OCI-M1 (cell line): Measurements from ENCODE around the gene OSM.

ENCODE experiments used
- DNase-seq: peaks from one replicate; lab custom pipeline; 2025; lab: John Stamatoyannopoulos, UW

OSM gene

DNA sequence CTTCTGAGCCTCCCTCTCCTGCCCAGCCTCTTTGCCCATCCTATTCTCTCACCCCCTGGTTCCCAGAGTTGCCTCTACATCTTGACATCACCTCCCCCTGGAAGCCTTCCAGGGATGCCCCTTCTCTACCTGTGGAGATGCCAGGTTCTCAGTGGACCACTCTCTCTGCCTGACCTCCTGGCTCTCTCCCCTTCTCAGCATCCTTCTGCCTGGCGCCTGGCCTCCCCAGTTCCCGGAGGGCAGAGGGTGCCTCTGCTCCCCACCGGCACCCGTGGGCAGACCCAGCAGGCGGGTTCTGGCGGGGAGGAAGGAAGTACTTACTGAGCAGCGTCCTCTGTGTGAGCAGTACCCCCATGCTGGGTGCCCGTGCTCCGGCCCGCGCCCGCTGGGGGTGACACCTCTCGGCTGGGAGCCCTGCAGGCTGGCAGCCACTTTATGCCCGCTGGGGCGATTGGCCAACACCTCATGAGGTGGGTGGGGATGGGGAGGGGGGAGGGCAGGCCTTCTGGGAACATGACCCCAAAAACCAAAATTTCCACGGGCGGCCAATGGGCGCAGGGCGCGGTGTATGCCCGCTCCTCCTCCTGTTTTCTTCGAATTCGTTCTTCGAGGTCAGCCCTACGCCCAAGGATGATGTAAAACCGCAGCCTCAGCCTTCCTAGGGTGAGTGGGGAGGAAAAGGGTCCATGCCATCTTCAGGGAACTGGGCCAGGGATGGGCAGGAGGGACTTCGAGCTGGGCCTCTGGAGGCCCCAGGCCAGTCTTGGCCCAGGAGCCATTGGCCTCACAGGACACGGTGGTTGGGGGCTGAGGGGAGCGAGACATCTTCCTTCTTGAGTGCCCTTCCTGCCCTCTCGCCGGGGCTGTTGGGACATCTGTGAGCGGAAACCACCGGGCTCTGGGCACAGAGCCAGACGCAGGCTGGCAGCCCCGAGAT lies at the start of gene OSM:
Gene OSM, minus strand, starts transcription at position 407 of the 937 bp plus-strand sequence. Its CDS starts 52 bp downstream, at position 355.
- DNase-seq = peak; percentile 83

- DNase-seq = no peak
Measured at GRCh38 chr22:30315962-30316576, 49.4 kb upstream of the OSM start.

DNA sequence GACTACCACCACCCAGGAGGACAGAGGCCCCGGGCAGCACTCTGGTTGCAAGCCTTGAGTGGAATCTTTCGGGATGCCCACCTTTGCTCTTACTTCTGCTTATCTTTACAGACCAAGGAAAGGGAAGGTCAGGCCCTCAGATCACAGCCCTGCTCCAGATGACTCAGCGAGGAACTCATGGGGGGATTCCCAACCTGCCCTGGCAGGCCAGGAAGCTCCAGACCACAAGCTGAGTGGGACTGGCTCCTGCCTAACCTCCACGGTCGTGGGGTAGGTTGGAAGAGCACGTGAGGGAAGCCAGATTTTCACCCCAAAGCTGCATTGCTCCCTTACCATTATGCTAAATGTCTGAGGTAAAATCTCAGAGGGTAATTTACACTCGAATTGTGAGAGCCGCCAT lies 48.3 kb upstream of the OSM start:
- no peak for DNase-seq

DNA sequence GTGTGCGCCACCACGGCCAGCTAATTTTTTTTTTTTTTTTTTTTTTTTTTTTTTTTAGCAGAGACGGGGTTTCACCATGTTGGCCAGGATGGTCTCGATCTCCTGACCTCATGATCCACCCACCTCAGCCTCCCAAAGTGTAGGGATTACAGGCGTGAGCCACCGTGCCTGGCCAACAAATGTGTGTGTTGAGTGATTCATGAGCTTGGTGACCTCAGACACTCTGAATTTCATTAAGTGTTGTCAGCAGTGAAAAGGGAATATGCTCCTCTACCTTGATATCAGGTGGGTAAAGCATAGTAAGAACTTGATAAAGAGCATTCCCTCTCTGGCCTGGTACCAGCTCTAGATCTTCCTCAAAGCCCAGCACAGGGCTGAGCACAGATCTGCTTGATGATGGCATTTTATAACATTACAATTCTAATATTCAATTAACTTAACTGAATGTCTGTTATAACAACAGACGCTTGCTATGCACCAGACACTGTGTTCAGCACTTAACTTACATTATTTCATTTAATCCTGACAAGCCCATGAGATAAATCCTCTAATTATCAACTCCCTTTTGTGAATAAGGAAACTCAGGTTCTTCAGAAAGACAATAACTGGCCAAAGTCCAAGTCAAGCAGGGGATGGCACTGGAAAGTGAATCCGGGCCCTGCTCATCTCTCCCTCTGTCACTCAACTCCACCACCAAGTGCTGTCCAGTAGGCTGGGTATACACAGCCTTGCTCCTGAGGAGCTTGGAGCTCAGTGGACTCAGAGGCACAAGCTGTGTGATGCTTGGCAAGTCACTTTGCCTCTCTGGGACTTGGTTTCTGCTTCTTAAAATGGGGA lies 47.1 kb upstream of the OSM start:
- DNase-seq = no peak

- DNase-seq = no peak
Measured at GRCh38 chr22:30312053-30312452, 45.4 kb upstream of the OSM start.

DNA sequence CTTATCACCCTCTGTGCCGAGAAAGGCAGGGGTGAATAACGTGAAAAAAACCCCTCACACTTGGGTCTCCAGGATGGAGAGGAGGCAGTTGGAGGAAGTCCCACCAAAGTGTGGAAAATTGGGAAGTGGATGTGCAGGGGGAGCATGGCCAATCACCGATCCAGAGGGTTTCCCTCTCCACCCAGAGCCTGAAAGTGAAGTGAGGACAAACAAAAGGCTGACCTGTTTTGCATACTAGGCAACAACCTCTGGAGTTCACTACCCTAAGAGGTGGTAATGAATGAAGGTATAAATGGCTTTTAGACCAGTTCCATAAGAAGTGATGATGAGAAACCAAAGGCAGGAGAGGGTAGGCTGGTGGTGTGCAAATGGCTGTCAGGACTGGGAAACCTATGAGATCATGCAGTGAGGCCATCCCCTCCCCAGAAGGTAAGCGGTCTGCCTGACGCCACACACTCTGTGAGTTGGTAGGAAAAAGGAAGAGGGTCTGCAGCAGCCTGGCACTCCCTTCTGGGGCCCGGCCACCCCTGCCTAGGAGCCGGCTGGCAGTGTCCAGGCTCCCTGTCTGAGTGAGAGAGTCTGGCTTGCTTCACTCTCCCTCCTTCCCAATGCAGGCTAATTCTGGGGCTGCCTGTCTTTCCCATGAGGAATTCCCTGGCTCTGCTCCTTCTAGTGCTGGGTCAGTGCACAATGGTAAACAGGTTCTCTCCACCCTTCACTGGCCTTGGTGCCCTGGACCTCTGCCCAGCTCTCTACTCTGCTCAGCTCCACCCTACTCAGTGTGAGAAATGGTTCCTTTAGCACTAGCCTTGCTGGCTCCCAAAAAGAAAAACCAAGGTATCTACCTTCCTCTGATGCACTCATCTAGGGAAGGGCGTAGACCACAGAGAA lies 44.5 kb upstream of the OSM start:
- no peak for DNase-seq

GRCh38 chr22:30309951-30310741 lies 43.5 kb upstream of the OSM start:
- DNase-seq = peak; percentile 35

DNA sequence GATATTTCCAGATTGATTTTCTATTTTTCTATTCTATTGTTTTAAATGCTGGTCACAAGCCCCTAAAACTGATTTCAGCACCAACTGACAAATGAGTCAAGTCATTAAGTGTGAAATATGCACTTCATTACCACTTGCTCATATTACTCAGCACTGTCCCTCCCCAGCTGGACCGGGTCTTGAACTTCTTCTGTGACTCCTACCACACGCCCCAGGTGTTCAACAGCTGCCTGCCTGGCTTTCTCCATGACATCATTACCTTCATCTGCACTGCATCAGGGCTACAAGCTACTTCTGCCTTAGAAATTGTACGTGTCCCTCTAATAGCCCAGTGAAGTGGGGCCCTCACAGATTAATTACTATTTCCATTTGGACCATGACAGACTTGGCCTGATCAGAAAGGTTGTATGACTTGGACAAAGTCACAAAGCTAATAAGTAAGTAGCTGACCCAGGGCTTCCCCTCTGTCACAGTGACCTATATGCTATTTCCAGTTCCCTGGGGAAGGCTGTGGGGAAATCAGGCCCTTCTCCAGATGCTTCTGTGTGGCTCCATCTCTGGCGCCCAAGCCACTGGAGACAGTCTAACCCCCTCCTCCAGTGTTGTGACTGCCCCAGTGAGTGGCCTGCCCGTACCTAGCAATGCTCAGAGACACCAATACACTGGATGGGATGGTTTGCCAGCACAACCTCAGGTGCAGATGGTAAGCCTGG lies 42.0 kb upstream of the OSM start:
- no peak for DNase-seq

DNA sequence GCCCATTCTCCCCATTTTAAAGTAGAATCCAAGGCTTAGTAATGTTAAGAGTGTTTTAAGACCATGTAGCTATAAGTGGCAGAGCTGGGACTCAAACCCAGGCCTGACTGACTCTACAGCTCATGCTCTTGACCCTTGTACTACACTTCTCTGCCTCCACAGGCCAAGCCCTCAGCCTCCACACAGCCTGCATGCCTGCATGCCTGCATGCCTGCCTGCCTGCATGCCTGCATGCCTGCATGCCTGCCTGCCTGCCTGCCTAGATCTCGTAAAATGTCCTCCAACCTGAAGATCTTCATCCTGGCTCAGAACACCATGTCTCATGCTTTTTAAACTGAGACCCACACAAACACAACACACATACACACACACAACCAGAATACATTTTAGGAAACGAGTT lies 41.4 kb upstream of the OSM start:
- DNase-seq = no peak

DNA sequence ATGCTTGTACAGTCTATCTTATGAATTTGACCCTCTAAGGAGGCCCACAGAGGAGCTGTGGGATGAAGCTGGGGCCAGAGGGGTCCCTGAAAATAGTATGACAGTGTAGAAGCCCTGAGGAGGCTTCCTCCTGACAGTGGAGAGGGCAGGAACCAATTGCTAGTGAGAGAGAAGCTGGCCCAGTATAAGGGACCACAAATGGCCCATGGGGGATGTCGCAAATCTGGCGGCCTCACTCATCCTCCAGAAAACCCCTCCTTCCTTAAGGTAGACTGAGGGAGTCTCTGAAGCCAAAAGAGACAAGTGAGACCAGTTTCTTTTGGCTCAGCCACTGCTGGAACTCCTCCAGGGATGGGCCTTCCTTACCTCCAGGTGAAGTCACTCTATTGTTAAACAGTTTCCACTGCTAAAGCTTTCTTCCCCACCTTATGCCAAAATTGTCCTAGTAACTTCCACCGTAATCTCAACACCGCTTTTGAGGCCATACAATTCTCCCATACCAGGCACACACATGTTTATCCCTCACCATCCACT lies 40.5 kb upstream of the OSM start:
- DNase-seq = no peak

DNA sequence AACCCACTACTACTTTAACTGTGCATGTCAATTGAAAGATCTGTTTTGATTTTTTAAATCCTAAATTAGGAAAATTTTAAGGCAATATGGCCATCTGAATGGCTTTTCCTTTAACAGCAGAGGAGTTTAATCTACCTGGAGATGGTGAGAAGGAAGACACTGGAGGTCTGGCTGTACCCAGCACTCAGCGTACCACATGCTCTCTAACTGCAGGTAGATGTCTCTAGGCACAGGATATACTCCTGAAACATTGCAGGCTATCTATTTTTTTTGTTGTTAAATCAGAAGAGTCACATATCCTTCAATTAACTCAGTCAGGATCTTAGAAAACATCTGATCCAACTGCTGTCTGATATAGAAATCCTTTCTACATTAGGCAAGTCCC lies 40.0 kb upstream of the OSM start:
- no peak for DNase-seq

GRCh38 chr22:30305906-30306626 lies 39.4 kb upstream of the OSM start:
- peak; percentile 92 for DNase-seq

DNA sequence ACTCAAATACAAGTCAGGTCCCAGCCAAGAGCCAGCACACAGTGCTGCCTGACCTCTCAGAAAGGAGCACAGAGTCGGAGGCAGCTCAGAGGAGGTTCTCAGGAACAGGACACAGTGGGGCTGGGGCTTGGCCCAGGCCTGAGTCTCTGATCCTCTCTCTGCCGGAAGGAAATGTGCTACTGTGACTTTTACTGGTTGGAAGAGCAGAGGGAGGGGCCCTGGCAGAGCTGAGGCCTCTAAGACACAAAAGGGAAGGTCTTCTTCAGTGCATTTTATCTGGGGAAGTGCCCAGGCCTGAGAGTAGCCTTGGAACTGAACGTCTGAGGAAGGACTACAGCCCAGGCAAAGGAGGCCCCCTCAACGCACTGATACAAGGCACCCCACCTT lies 38.9 kb upstream of the OSM start:
- peak; percentile 81 for DNase-seq

GRCh38 chr22:30304495-30305244 lies 38.0 kb upstream of the OSM start:
- DNase-seq = no peak

DNA sequence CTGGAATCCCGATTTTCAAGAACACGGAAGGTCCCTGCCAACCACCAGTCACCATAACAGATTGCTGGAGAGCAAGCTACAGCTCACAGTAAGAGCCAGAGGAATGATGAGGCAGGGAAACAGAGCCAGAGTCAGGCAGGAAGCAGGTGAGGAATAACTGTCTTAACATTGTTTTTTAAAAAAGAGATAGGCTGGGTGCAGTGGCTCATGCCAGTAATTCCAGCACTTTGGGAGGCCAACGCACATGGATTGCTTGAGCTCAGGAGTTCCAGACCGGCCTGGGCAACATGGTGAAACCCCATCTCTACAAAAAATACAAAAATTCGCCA lies 36.1 kb upstream of the OSM start:
- no peak for DNase-seq

DNA sequence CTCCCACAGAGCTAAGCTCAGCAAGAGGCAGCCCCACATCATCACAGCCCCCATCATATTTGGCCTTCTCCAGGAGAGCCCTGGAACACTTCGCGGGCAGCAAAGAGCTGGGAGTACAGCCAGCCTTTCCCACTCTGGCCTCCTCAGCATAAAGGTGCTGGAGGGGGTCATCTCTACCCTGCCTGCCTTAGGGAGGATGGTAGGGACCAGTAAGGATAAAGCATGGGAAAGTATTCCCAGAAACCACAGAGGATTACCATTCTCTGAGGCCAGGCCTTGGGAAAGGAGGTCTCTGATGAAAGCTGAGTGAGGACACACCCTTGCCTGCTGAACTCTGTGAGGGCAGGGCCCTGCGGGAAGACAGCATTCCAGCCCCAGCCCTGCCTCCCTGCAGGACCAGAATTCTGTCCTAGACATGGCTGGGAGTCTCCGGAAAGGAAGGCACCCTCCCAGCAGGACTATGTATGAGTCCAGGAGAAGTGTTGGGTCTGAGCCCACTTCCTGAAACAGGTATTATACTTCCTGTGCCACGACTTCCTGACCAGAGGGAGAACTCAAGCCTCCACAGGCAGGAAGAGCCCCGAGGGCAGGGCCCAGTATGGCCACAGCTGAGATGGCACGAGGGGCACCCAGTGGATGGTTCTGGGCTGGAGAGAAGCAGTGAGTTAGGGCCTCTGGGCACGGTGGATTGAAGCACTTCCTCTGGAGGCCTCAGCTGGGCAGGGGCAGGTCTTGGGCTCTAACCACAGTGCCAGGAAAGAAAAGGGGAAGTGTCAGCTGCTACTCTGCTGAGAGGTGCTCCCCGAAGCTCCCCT lies 35.6 kb upstream of the OSM start:
- peak; percentile 62 for DNase-seq

DNA sequence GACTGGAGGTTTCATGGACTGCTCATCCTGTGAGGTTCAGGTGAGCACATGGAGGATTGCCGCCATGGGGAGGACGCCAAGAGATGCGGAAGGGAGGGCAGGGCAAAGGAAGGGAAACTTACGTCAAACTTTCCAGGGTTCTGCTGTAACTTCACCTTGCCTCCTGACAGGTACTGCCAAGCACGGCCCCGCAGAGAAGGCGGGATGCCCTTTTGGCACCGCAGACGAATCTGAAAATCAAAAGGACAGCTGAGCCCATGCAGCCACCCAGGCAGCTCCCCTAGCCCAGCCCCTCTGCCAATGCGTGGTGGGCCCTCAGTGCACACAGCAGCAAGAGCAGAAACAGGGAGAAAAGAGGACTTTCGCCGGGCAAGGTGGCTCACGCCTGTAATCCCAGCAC lies 32.7 kb upstream of the OSM start:
- no peak for DNase-seq
